IMR-90 (cell line): ENCODE results near the gene CCDC27.

Experiments used
- CEBPB ChIP-seq: IDR thresholded peaks from 2 replicates; pipeline ENCODE4 v1.6.1; 2012; ENCODE audit warnings: low read depth, low read length, improper control_type of control experiment
- POLR2A ChIP-seq: IDR thresholded peaks from 2 replicates; pipeline ENCODE4 v1.6.1; 2012; ENCODE audit warnings: mild to moderate bottlenecking, low read depth, low read length
- RFX5 ChIP-seq: IDR thresholded peaks from 2 replicates; pipeline ENCODE4 v1.8.0; 2012; ENCODE audit warnings: low read depth, mild to moderate bottlenecking, low read length, moderate library complexity
- TF ChIP-seq, protein P1 (sequence below): conservative IDR thresholded peaks from 2 replicates; pipeline ENCODE4 v1.5.1; 2012; ENCODE audit warnings: mild to moderate bottlenecking, low read depth, low read length, improper control_type of control experiment

GRCh38 chr1:3722846-3723245, 29.4 kb upstream of the CCDC27 start:
- TF ChIP-seq CEBPB, result no peak
- no peak for TF ChIP-seq POLR2A
- TF ChIP-seq, protein P1, sequence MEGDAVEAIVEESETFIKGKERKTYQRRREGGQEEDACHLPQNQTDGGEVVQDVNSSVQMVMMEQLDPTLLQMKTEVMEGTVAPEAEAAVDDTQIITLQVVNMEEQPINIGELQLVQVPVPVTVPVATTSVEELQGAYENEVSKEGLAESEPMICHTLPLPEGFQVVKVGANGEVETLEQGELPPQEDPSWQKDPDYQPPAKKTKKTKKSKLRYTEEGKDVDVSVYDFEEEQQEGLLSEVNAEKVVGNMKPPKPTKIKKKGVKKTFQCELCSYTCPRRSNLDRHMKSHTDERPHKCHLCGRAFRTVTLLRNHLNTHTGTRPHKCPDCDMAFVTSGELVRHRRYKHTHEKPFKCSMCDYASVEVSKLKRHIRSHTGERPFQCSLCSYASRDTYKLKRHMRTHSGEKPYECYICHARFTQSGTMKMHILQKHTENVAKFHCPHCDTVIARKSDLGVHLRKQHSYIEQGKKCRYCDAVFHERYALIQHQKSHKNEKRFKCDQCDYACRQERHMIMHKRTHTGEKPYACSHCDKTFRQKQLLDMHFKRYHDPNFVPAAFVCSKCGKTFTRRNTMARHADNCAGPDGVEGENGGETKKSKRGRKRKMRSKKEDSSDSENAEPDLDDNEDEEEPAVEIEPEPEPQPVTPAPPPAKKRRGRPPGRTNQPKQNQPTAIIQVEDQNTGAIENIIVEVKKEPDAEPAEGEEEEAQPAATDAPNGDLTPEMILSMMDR, result no peak
- TF ChIP-seq RFX5, result no peak
